GM23338 (cell line): ENCODE measurements around the gene LYST. TPM values are rescaled to one million over a fixed set of nuclear protein-coding genes. Genes with fewer than 3 reads are reported as not detected.

Source experiments
- ATAC-seq: fragments of 200-7000 bp; cut with Tn5 transposase; 3 replicates; pipeline ENCODE4 v1.9.1; 2020
- DNase-seq: peaks from one replicate; pipeline ENCODE4 v3.0.0-alpha.2; 2015; ENCODE audit warnings: low spot score
- H2AFZ ChIP-seq: fragments of 200-600 bp; sonication (generic); 2 replicates; pipeline ENCODE4 v1.8.0; 2016; ENCODE audit warnings: antibody characterized with exemption, mild to moderate bottlenecking, moderate library complexity
- H3F3A ChIP-seq: fragments of 200-600 bp; sonication (generic); replicated peaks from 2 replicates; pipeline ENCODE4 v1.8.0; 2017; ENCODE audit warnings: antibody characterized with exemption, mixed run types, low read depth
- H3K27ac ChIP-seq: fragments of 200-600 bp; sonication (generic); 2 replicates; pipeline ENCODE4 v1.6.1; 2016; ENCODE audit warnings: low read depth
- H3K27me3 ChIP-seq: fragments of 200-600 bp; sonication (generic); 2 replicates; pipeline ENCODE4 v1.8.0; 2016; ENCODE audit warnings: mild to moderate bottlenecking, mixed run types, moderate library complexity; ENCODE audit not compliant: insufficient read depth
- H3K36me3 ChIP-seq: fragments of 200-600 bp; sonication (generic); 2 replicates; pipeline ENCODE4 v1.8.0; 2016; ENCODE audit warnings: mild to moderate bottlenecking; ENCODE audit not compliant: insufficient read depth
- H3K4me1 ChIP-seq: fragments of 200-600 bp; sonication (generic); 2 replicates; pipeline ENCODE4 v1.8.0; 2016; ENCODE audit warnings: mild to moderate bottlenecking, moderate library complexity; ENCODE audit not compliant: insufficient read depth
- H3K4me2 ChIP-seq: fragments of 200-600 bp; sonication (generic); 2 replicates; pipeline ENCODE4 v1.7.1; 2017; ENCODE audit warnings: mixed run types
- H3K4me3 ChIP-seq: fragments of 200-600 bp; sonication (generic); 2 replicates; pipeline ENCODE4 v1.6.1; 2016; ENCODE audit warnings: mixed run types
- H3K79me2 ChIP-seq: fragments of 200-600 bp; sonication (generic); replicated peaks from 2 replicates; pipeline ENCODE4 v1.8.0; 2017; ENCODE audit warnings: mild to moderate bottlenecking; ENCODE audit not compliant: insufficient read depth
- H3K9me2 ChIP-seq: fragments of 200-600 bp; sonication (generic); 2 replicates; pipeline ENCODE4 v1.8.0; 2017; ENCODE audit not compliant: insufficient read depth
- H4K20me1 ChIP-seq: fragments of 200-600 bp; sonication (generic); replicated peaks from 2 replicates; pipeline ENCODE4 v1.8.0; 2017; ENCODE audit warnings: mild to moderate bottlenecking; ENCODE audit not compliant: insufficient read depth
- H3K27ac Mint-ChIP-seq: 2 replicates; pipeline ENCODE4 v1.8.0; 2020; ENCODE audit warnings: inconsistent platforms, mild to moderate bottlenecking, moderate library complexity, mixed read lengths
- H3K27me3 Mint-ChIP-seq: 3 replicates; pipeline ENCODE4 v1.8.0; 2022; ENCODE audit warnings: low read depth, mild to moderate bottlenecking, moderate library complexity, mixed read lengths, inconsistent platforms; ENCODE audit not compliant: insufficient read depth, poor library complexity
- H3K36me3 Mint-ChIP-seq: 3 replicates; pipeline ENCODE4 v1.8.0; 2021; ENCODE audit warnings: low read depth, mild to moderate bottlenecking, inconsistent platforms, moderate library complexity, mixed read lengths
- H3K4me1 Mint-ChIP-seq: 3 replicates; pipeline ENCODE4 v1.8.0; 2020; ENCODE audit warnings: mild to moderate bottlenecking, inconsistent platforms, mixed read lengths
- H3K4me3 Mint-ChIP-seq: 3 replicates; pipeline ENCODE4 v1.8.0; 2021; ENCODE audit warnings: moderate library complexity, mild to moderate bottlenecking, inconsistent platforms, mixed read lengths
- H3K9me3 Mint-ChIP-seq: 3 replicates; pipeline ENCODE4 v1.8.0; 2020; ENCODE audit warnings: moderate library complexity, mild to moderate bottlenecking, inconsistent platforms, mixed read lengths
- CREB1 ChIP-seq: fragments of 250-450 bp; sonication (Bioruptor Pico); IDR thresholded peaks from 2 replicates; pipeline ENCODE4 v1.5.0; 2020; ENCODE audit warnings: low read depth, mild to moderate bottlenecking, moderate library complexity
- POLR2AphosphoS5 ChIP-seq: IDR thresholded peaks from 2 replicates; pipeline ENCODE4 v1.6.1; 2016; ENCODE audit warnings: antibody characterized with exemption, low read depth
- STAT1 ChIP-seq: IDR thresholded peaks from one replicate; pipeline ENCODE4 v1.6.1; 2016; ENCODE audit warnings: antibody characterized with exemption; ENCODE audit not compliant: unreplicated experiment
- ZNF114 ChIP-seq: fragments of 250-450 bp; sonication (Bioruptor Pico); IDR thresholded peaks from 2 replicates; pipeline ENCODE4 v1.5.0; 2020; ENCODE audit warnings: mild to moderate bottlenecking, moderate library complexity
- ZNF331 ChIP-seq: fragments of 250-450 bp; sonication (Bioruptor Pico); IDR thresholded peaks from 2 replicates; pipeline ENCODE4 v1.5.0; 2020; ENCODE audit warnings: low read depth, mild to moderate bottlenecking, moderate library complexity
- polyA plus RNA-seq: library from polyadenylated mRNA; unstranded; fragments of >200 nt; fragmentation: Nextera tagmentation; extraction: Ambion mirVana; gene quantifications from 2 replicates; pipeline ENCODE4 v1.2.1, GENCODE V29; 2016
- total RNA-seq: library from RNA; depleted of rRNA; stranded (reverse); fragments of >200 nt; shearing (Covaris generic); gene quantifications from 2 replicates; pipeline ENCODE4 v1.2.3, GENCODE V29; 2014
- TF ChIP-seq, protein P1 (sequence below): IDR thresholded peaks from one replicate; pipeline ENCODE4 v1.6.1; 2018; ENCODE audit warnings: antibody characterized with exemption; ENCODE audit not compliant: unreplicated experiment
- TF ChIP-seq, protein P2 (sequence below), 2 experiments: fragments of 200-600 bp in 1 of 2; sonication (generic) in 1 of 2; conservative IDR thresholded peaks; 2 replicates each; pipeline versions ENCODE4 v1.5.1 to v1.6.1; 2016 to 2017; ENCODE audit warnings: antibody characterized with exemption in 2 of 2, low read depth in 2 of 2, mild to moderate bottlenecking in 2 of 2, moderate library complexity in 1 of 2
- TF ChIP-seq, protein P3 (sequence below): fragments of 250-450 bp; sonication (Bioruptor Pico); IDR thresholded peaks from 2 replicates; pipeline ENCODE4 v1.5.0; 2020; ENCODE audit warnings: mild to moderate bottlenecking, moderate library complexity
- TF ChIP-seq, protein P4 (sequence below): IDR thresholded peaks from 2 replicates; pipeline ENCODE4 v1.6.1; 2016; ENCODE audit warnings: antibody characterized with exemption

The LYST gene
- total and polyA plus RNA-seq, 2 experiments from 2014 or later = 0.21 to 1.0 TPM

DNA sequence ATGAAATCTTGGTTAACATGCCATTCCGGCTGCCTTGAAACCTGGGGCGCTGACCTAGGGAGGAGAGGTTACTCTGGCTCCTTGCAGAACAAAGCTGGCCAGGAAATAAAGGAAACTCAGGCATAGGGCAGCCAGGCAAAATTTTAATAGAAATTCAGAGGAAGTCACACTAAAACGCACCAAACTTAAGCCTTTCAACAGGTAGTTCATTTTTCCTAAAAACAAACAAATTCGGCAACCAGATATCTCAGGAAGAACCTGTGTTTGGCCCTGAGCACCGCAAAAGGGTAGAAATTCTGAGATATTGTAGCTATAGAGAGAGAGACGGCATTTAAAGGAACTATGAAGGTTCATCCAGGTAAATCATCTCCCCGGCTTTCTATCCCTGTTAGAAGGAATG is 13.1 kb downstream of the LYST start:
- Histone ChIP-seq H3K27ac (no peak overlapping the region), H3F3A (no peaks in the 10 kb centered on the region), H4K20me1 (no peaks in the 10 kb centered on the region), H3K79me2 (no peaks in the 10 kb centered on the region), H3K4me1 (no peaks in the 10 kb centered on the region), H3K4me2 (no peak overlapping the region), H3K4me3 (no peak overlapping the region), H2AFZ (no peak overlapping the region), H3K36me3 (no peaks in the 10 kb centered on the region), H3K9me2 (no peaks in the 10 kb centered on the region), H3K27me3 (no peaks in the 10 kb centered on the region)
- no peaks in the 10 kb centered on the region for H3K36me3 Mint-ChIP-seq
- no peak overlapping the region for H3K4me3 Mint-ChIP-seq
- no peaks in the 10 kb centered on the region for H3K4me1 Mint-ChIP-seq
- TF ChIP-seq, protein P1, sequence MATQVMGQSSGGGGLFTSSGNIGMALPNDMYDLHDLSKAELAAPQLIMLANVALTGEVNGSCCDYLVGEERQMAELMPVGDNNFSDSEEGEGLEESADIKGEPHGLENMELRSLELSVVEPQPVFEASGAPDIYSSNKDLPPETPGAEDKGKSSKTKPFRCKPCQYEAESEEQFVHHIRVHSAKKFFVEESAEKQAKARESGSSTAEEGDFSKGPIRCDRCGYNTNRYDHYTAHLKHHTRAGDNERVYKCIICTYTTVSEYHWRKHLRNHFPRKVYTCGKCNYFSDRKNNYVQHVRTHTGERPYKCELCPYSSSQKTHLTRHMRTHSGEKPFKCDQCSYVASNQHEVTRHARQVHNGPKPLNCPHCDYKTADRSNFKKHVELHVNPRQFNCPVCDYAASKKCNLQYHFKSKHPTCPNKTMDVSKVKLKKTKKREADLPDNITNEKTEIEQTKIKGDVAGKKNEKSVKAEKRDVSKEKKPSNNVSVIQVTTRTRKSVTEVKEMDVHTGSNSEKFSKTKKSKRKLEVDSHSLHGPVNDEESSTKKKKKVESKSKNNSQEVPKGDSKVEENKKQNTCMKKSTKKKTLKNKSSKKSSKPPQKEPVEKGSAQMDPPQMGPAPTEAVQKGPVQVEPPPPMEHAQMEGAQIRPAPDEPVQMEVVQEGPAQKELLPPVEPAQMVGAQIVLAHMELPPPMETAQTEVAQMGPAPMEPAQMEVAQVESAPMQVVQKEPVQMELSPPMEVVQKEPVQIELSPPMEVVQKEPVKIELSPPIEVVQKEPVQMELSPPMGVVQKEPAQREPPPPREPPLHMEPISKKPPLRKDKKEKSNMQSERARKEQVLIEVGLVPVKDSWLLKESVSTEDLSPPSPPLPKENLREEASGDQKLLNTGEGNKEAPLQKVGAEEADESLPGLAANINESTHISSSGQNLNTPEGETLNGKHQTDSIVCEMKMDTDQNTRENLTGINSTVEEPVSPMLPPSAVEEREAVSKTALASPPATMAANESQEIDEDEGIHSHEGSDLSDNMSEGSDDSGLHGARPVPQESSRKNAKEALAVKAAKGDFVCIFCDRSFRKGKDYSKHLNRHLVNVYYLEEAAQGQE = no peak
- TF ChIP-seq STAT1 = no peak
- no peak overlapping the region for H3K27ac Mint-ChIP-seq
- H3K9me3 Mint-ChIP-seq = no peaks in the 10 kb centered on the region
- H3K27me3 Mint-ChIP-seq = no peaks in the 10 kb centered on the region
- ATAC-seq = no peak
- DNase-seq = no peak

DNA sequence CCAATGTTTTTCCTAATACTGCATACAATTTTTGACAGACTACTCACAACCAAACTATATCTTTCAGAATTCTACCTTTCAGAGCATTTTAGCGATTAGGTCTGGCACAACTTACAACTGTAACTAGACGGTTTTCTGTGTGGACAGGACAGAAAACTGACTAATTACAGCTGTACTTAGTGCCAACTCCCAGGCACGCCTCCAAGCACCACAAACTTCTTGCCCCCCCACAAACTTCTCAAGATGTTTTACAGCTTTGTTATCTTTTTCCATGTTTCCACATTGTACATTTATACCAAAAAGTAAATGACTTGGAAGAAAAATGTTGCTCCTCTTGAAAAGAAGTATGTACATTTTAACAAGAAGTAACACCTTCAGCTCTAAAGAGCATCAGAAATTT is 13.8 kb downstream of the LYST start:
- no peaks in the 10 kb centered on the region for H3K36me3 Mint-ChIP-seq
- no peaks in the 10 kb centered on the region for H3K27me3 ChIP-seq
- no peaks in the 10 kb centered on the region for H3K27me3 Mint-ChIP-seq
- no peak overlapping the region for H3K4me2 ChIP-seq
- no peak overlapping the region for H3K4me3 Mint-ChIP-seq
- no peak for ATAC-seq
- H3F3A ChIP-seq = no peaks in the 10 kb centered on the region
- no peaks in the 10 kb centered on the region for H3K9me2 ChIP-seq
- H3K27ac Mint-ChIP-seq = no peak overlapping the region
- H4K20me1 ChIP-seq = no peaks in the 10 kb centered on the region
- H3K4me3 ChIP-seq = no peak overlapping the region
- H3K36me3 ChIP-seq = no peaks in the 10 kb centered on the region
- no peaks in the 10 kb centered on the region for H3K79me2 ChIP-seq
- no peaks in the 10 kb centered on the region for H3K4me1 Mint-ChIP-seq
- H3K27ac ChIP-seq = no peak overlapping the region
- no peaks in the 10 kb centered on the region for H3K9me3 Mint-ChIP-seq
- H2AFZ ChIP-seq = no peak overlapping the region
- DNase-seq = no peak
- no peaks in the 10 kb centered on the region for H3K4me1 ChIP-seq
- no peak for TF ChIP-seq ZNF114
- TF ChIP-seq, protein P2, sequence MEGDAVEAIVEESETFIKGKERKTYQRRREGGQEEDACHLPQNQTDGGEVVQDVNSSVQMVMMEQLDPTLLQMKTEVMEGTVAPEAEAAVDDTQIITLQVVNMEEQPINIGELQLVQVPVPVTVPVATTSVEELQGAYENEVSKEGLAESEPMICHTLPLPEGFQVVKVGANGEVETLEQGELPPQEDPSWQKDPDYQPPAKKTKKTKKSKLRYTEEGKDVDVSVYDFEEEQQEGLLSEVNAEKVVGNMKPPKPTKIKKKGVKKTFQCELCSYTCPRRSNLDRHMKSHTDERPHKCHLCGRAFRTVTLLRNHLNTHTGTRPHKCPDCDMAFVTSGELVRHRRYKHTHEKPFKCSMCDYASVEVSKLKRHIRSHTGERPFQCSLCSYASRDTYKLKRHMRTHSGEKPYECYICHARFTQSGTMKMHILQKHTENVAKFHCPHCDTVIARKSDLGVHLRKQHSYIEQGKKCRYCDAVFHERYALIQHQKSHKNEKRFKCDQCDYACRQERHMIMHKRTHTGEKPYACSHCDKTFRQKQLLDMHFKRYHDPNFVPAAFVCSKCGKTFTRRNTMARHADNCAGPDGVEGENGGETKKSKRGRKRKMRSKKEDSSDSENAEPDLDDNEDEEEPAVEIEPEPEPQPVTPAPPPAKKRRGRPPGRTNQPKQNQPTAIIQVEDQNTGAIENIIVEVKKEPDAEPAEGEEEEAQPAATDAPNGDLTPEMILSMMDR (conservative IDR thresholded peaks at IDR 0.05; ENCODE audit: low read depth in 2 of 2) = no peak
- no peak for TF ChIP-seq POLR2AphosphoS5
- TF ChIP-seq, protein P3, sequence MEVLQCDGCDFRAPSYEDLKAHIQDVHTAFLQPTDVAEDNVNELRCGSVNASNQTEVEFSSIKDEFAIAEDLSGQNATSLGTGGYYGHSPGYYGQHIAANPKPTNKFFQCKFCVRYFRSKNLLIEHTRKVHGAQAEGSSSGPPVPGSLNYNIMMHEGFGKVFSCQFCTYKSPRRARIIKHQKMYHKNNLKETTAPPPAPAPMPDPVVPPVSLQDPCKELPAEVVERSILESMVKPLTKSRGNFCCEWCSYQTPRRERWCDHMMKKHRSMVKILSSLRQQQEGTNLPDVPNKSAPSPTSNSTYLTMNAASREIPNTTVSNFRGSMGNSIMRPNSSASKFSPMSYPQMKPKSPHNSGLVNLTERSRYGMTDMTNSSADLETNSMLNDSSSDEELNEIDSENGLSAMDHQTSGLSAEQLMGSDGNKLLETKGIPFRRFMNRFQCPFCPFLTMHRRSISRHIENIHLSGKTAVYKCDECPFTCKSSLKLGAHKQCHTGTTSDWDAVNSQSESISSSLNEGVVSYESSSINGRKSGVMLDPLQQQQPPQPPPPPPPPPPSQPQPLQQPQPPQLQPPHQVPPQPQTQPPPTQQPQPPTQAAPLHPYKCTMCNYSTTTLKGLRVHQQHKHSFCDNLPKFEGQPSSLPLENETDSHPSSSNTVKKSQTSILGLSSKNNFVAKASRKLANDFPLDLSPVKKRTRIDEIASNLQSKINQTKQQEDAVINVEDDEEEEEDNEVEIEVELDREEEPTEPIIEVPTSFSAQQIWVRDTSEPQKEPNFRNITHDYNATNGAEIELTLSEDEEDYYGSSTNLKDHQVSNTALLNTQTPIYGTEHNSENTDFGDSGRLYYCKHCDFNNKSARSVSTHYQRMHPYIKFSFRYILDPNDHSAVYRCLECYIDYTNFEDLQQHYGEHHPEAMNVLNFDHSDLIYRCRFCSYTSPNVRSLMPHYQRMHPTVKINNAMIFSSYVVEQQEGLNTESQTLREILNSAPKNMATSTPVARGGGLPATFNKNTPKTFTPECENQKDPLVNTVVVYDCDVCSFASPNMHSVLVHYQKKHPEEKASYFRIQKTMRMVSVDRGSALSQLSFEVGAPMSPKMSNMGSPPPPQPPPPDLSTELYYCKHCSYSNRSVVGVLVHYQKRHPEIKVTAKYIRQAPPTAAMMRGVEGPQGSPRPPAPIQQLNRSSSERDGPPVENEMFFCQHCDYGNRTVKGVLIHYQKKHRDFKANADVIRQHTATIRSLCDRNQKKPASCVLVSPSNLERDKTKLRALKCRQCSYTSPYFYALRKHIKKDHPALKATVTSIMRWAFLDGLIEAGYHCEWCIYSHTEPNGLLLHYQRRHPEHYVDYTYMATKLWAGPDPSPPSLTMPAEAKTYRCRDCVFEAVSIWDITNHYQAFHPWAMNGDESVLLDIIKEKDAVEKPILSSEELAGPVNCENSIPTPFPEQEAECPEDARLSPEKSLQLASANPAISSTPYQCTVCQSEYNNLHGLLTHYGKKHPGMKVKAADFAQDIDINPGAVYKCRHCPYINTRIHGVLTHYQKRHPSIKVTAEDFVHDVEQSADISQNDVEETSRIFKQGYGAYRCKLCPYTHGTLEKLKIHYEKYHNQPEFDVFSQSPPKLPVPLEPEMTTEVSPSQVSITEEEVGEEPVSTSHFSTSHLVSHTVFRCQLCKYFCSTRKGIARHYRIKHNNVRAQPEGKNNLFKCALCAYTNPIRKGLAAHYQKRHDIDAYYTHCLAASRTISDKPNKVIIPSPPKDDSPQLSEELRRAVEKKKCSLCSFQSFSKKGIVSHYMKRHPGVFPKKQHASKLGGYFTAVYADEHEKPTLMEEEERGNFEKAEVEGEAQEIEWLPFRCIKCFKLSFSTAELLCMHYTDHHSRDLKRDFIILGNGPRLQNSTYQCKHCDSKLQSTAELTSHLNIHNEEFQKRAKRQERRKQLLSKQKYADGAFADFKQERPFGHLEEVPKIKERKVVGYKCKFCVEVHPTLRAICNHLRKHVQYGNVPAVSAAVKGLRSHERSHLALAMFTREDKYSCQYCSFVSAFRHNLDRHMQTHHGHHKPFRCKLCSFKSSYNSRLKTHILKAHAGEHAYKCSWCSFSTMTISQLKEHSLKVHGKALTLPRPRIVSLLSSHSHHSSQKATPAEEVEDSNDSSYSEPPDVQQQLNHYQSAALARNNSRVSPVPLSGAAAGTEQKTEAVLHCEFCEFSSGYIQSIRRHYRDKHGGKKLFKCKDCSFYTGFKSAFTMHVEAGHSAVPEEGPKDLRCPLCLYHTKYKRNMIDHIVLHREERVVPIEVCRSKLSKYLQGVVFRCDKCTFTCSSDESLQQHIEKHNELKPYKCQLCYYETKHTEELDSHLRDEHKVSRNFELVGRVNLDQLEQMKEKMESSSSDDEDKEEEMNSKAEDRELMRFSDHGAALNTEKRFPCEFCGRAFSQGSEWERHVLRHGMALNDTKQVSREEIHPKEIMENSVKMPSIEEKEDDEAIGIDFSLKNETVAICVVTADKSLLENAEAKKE (CRISPR knock-in tag) = no peak
- no peak for TF ChIP-seq ZNF331
- no peak for TF ChIP-seq CREB1 (CRISPR knock-in tag)
- TF ChIP-seq, protein P4, sequence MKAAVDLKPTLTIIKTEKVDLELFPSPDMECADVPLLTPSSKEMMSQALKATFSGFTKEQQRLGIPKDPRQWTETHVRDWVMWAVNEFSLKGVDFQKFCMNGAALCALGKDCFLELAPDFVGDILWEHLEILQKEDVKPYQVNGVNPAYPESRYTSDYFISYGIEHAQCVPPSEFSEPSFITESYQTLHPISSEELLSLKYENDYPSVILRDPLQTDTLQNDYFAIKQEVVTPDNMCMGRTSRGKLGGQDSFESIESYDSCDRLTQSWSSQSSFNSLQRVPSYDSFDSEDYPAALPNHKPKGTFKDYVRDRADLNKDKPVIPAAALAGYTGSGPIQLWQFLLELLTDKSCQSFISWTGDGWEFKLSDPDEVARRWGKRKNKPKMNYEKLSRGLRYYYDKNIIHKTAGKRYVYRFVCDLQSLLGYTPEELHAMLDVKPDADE = no peak
- no peak for TF ChIP-seq STAT1
